H1 (cell line): Measurements from ENCODE around the gene JAKMIP2. TPM values are rescaled to one million over a fixed set of nuclear protein-coding genes. Genes with fewer than 3 reads are reported as not detected.

Experiments
- CTCF ChIA-PET: fragments of 300-600 bp; sonication (Branson Sonifier 250); formaldehyde crosslinking; loops from one replicate; lab custom pipeline; 2021; ENCODE audit not compliant: partially characterized antibody; lab: Charles Lee
- POLR2A ChIA-PET: fragments of 300-600 bp; sonication (Branson Sonifier 250); formaldehyde crosslinking; loops from one replicate; lab custom pipeline; 2021; ENCODE audit warnings: inconsistent platforms; ENCODE audit not compliant: partially characterized antibody; lab: Charles Lee
- DNase-seq, 2 experiments: peaks; one replicate each; pipeline versions ENCODE4 v3.0.0 to v3.0.0-alpha.2; 2010 to 2022; ENCODE audit warnings: low spot score in 2 of 2, low read depth in 1 of 2, mixed read lengths in 1 of 2
- FAIRE-seq: peaks from 2 replicates; lab custom pipeline; 2011; peaks lifted over from hg19 to GRCh38; lab: Jason Lieb, UNC
- H2AFZ ChIP-seq: 2 replicates; pipeline ENCODE4 v1.8.1; 2012; ENCODE audit warnings: low read length, inconsistent platforms
- H2AK5ac ChIP-seq: 2 replicates; pipeline ENCODE4 v1.6.1; 2013; ENCODE audit warnings: low read depth, low read length
- H2BK120ac ChIP-seq: replicated peaks from 2 replicates; pipeline ENCODE3; 2013; ENCODE audit warnings: low read depth, low read length, inconsistent platforms
- H2BK12ac ChIP-seq: 2 replicates; pipeline ENCODE4 v1.6.1; 2013; ENCODE audit warnings: low read depth, low read length
- H2BK15ac ChIP-seq: 2 replicates; pipeline ENCODE4 v1.6.1; 2013; ENCODE audit warnings: low read length
- H2BK20ac ChIP-seq: 2 replicates; pipeline ENCODE4 v1.6.1; 2013; ENCODE audit warnings: low read length
- H2BK5ac ChIP-seq: 2 replicates; pipeline ENCODE4 v1.6.1; 2013; ENCODE audit warnings: low read depth, low read length
- H3K14ac ChIP-seq: 2 replicates; pipeline ENCODE4 v1.6.1; 2013; ENCODE audit warnings: inconsistent platforms; ENCODE audit not compliant: insufficient read length
- H3K18ac ChIP-seq: 2 replicates; pipeline ENCODE4 v1.6.1; 2013; ENCODE audit warnings: low read length; ENCODE audit errors: extremely low read depth
- H3K23ac ChIP-seq: 2 replicates; pipeline ENCODE4 v1.6.1; 2013; ENCODE audit warnings: inconsistent platforms; ENCODE audit not compliant: insufficient read length
- H3K23me2 ChIP-seq: 2 replicates; pipeline ENCODE4 v1.6.1; 2013; ENCODE audit warnings: low read depth, low read length
- H3K27ac ChIP-seq: 2 replicates; pipeline ENCODE4 v1.6.1; 2011; ENCODE audit warnings: low read depth, low read length, inconsistent platforms
- H3K27me3 ChIP-seq, 4 experiments: replicated peaks in 1 of 4; 1 replicate in 1 of 4; 2 replicates in 3 of 4; pipeline versions ENCODE4 v1.6.1 to v1.8.1; 2011 to 2013; ENCODE audit warnings: low read length in 3 of 4, mild to moderate bottlenecking in 3 of 4, inconsistent platforms in 2 of 4, mixed read lengths in 2 of 4, moderate library complexity in 1 of 4; ENCODE audit not compliant: control insufficient read depth in 3 of 4, insufficient read depth in 3 of 4; ENCODE audit errors: extremely low read depth in 1 of 4
- H3K36me3 ChIP-seq, 4 experiments: 2 replicates each; pipeline versions ENCODE4 v1.6.1 to v1.8.1; 2011 to 2013; ENCODE audit warnings: mild to moderate bottlenecking in 4 of 4, low read length in 3 of 4, moderate library complexity in 2 of 4, control low read depth in 1 of 4, inconsistent platforms in 1 of 4; ENCODE audit not compliant: insufficient read depth in 4 of 4, control insufficient read depth in 2 of 4
- H3K4ac ChIP-seq: replicated peaks from 2 replicates; pipeline ENCODE3; 2013; ENCODE audit warnings: low read length, low read depth, mixed read lengths, inconsistent platforms; ENCODE audit not compliant: insufficient read length
- H3K4me1 ChIP-seq, 4 experiments: replicated peaks in 1 of 4; 1 replicate in 1 of 4; 2 replicates in 3 of 4; pipeline versions ENCODE4 v1.6.1 to v1.8.1; 2011 to 2013; ENCODE audit warnings: low read length in 3 of 4, inconsistent platforms in 2 of 4, mixed read lengths in 1 of 4; ENCODE audit not compliant: insufficient read depth in 4 of 4, control insufficient read depth in 3 of 4
- H3K4me2 ChIP-seq, 2 experiments: 2 replicates each; pipeline versions ENCODE4 v1.6.1 to v1.8.1; 2011 to 2013; ENCODE audit warnings: low read depth in 2 of 2, low read length in 2 of 2, control low read depth in 1 of 2, inconsistent platforms in 1 of 2, mild to moderate bottlenecking in 1 of 2; ENCODE audit not compliant: insufficient read depth in 1 of 2
- H3K4me3 ChIP-seq, 4 experiments: fragments of 200-600, 300-600 bp in 1 of 4; sonication (generic), shearing (Covaris generic), sonication (Bioruptor Twin) in 1 of 4; 2 replicates each; pipeline versions ENCODE4 v1.5.1 to v1.8.1; 2011 to 2016; ENCODE audit warnings: low read length in 4 of 4, low read depth in 3 of 4, control low read depth in 2 of 4, inconsistent platforms in 2 of 4, mild to moderate bottlenecking in 2 of 4, mixed read lengths in 1 of 4, moderate library complexity in 1 of 4; ENCODE audit not compliant: insufficient read depth in 2 of 4; ENCODE audit errors: extremely low read depth in 1 of 4
- H3K56ac ChIP-seq: replicated peaks from 2 replicates; pipeline ENCODE3; 2013; ENCODE audit warnings: low read depth, mild to moderate bottlenecking, mixed read lengths, low read length, inconsistent platforms; ENCODE audit not compliant: insufficient read length
- H3K79me1 ChIP-seq: 2 replicates; pipeline ENCODE4 v1.6.1; 2013; ENCODE audit warnings: low read depth, low read length, control low read depth
- H3K79me2 ChIP-seq, 2 experiments: 2 replicates each; pipeline versions ENCODE4 v1.6.1 to v1.8.1; 2012 to 2013; ENCODE audit warnings: low read length in 2 of 2, mild to moderate bottlenecking in 2 of 2, inconsistent platforms in 1 of 2; ENCODE audit not compliant: insufficient read depth in 2 of 2, control insufficient read depth in 1 of 2
- H3K9ac ChIP-seq, 4 experiments: replicated peaks in 1 of 4; 1 replicate in 1 of 4; 2 replicates in 3 of 4; pipeline versions ENCODE4 v1.6.1 to v1.8.1; 2011 to 2013; ENCODE audit warnings: low read depth in 3 of 4, low read length in 3 of 4, control low read depth in 2 of 4, mild to moderate bottlenecking in 2 of 4, moderate library complexity in 2 of 4, inconsistent platforms in 1 of 4; ENCODE audit errors: extremely low read depth in 1 of 4
- H3K9me3 ChIP-seq, 2 experiments: 2 replicates each; pipeline versions ENCODE4 v1.6.1 to v1.8.1; 2012 to 2013; ENCODE audit warnings: mild to moderate bottlenecking in 2 of 2, moderate library complexity in 2 of 2, control low read depth in 1 of 2, inconsistent platforms in 1 of 2, low read depth in 1 of 2, low read length in 1 of 2, mixed read lengths in 1 of 2; ENCODE audit not compliant: insufficient read depth in 2 of 2
- H4K20me1 ChIP-seq, 2 experiments: replicated peaks in 1 of 2; 2 replicates each; pipeline versions ENCODE3 to v1.8.1; 2011 to 2013; ENCODE audit warnings: inconsistent platforms in 2 of 2, low read length in 2 of 2, mild to moderate bottlenecking in 1 of 2; ENCODE audit not compliant: insufficient read depth in 2 of 2, control insufficient read depth in 1 of 2
- H4K5ac ChIP-seq: 2 replicates; pipeline ENCODE4 v1.6.1; 2013; ENCODE audit warnings: low read length, low read depth, mixed read lengths, inconsistent platforms; ENCODE audit not compliant: insufficient read length
- H4K8ac ChIP-seq: 2 replicates; pipeline ENCODE4 v1.8.0; 2013; ENCODE audit warnings: mild to moderate bottlenecking, moderate library complexity, low read length, inconsistent platforms; ENCODE audit not compliant: insufficient read depth; ENCODE audit errors: extremely low read depth
- H4K91ac ChIP-seq: replicated peaks from 2 replicates; pipeline ENCODE3; 2013; ENCODE audit warnings: low read length, mixed read lengths, inconsistent platforms; ENCODE audit not compliant: insufficient read length
- BRCA1 ChIP-seq: IDR thresholded peaks from 2 replicates; pipeline ENCODE4 v1.6.1; 2012; ENCODE audit warnings: low read depth, low read length, improper control_type of control experiment
- CTBP2 ChIP-seq: IDR thresholded peaks from 2 replicates; pipeline ENCODE4 v1.7.0; 2011; ENCODE audit warnings: borderline replicate concordance, mild to moderate bottlenecking, moderate library complexity, mixed read lengths, low read length; ENCODE audit not compliant: insufficient read depth, insufficient read length
- HDAC6 ChIP-seq: IDR thresholded peaks from one replicate; pipeline ENCODE4 v1.7.1; 2012; ENCODE audit warnings: low read depth, mild to moderate bottlenecking, inconsistent platforms, low read length, moderate library complexity
- KDM1A ChIP-seq: fragments of 200-600, 300-600 bp; sonication (generic); IDR thresholded peaks from 2 replicates; pipeline ENCODE4 v1.7.1; 2016; ENCODE audit warnings: mild to moderate bottlenecking, low read length, borderline replicate concordance
- PHF8 ChIP-seq: fragments of 200-600 bp; sonication (generic); conservative IDR thresholded peaks from 2 replicates; pipeline ENCODE4 v1.7.1; 2012; ENCODE audit warnings: low read depth, mild to moderate bottlenecking, inconsistent platforms, low read length, moderate library complexity
- POLR2AphosphoS5 ChIP-seq: IDR thresholded peaks from 2 replicates; pipeline ENCODE4 v1.6.1; 2011; ENCODE audit warnings: low read depth, low read length
- RBBP5 ChIP-seq: IDR thresholded peaks from 2 replicates; pipeline ENCODE4 v1.7.1; 2012; ENCODE audit warnings: low read depth, mild to moderate bottlenecking, inconsistent platforms, low read length, moderate library complexity, borderline replicate concordance
- RNF2 ChIP-seq: fragments of 200-900, 300-1000 bp; sonication (generic); IDR thresholded peaks from 2 replicates; pipeline ENCODE4 v1.7.1; 2016; ENCODE audit warnings: borderline replicate concordance, low read depth, mild to moderate bottlenecking, antibody characterized with exemption, low read length; ENCODE audit not compliant: poor library complexity, severe bottlenecking; ENCODE audit errors: missing control alignments
- SIX5 ChIP-seq: IDR thresholded peaks from 2 replicates; pipeline ENCODE4 v1.6.1; 2011; ENCODE audit warnings: mild to moderate bottlenecking, low read depth, low read length
- SRF ChIP-seq: IDR thresholded peaks from 2 replicates; pipeline ENCODE4 v1.6.1; 2011; ENCODE audit warnings: mild to moderate bottlenecking, low read depth, low read length, moderate library complexity
- TAF7 ChIP-seq: optimal IDR thresholded peaks from 2 replicates; pipeline ENCODE3; 2011; ENCODE audit warnings: low read depth, mild to moderate bottlenecking, inconsistent platforms, low read length, moderate library complexity, borderline replicate concordance
- WGBS, 2 experiments: shearing (Covaris generic) in 1 of 2; methylation state at CpG; one replicate each; pipeline versions ENCODE4 v1.1.6 to v1.1.7; 2013 to 2015; ENCODE audit warnings: low lambda C conversion rate in 2 of 2, mixed read lengths in 2 of 2, inconsistent platforms in 1 of 2, low coverage in 1 of 2, missing lambda C conversion rate in 1 of 2; ENCODE audit not compliant: insufficient replicate concordance in 2 of 2, insufficient coverage in 1 of 2, insufficient read length in 1 of 2; ENCODE audit errors: extremely low coverage in 1 of 2, missing lambda C conversion rate in 1 of 2; 5-methylcytosine and 5-hydroxymethylcytosine counted together
- polyA plus RNA-seq, 7 experiments: library from polyadenylated mRNA; depleted of rRNA in 3 of 7; stranded (reverse) in 5 of 7; unstranded in 2 of 7; fragments of >200 nt in 5 of 7; fragments of 200-250 nt in 2 of 7; gene quantifications; 1 replicate in 5 of 7; 2 replicates in 1 of 7; 4 replicates in 1 of 7; pipeline versions ENCODE4 v1.2.1 to v1.2.3, GENCODE V29; 2011 to 2013; ENCODE audit warnings: missing spikeins in 2 of 7, mixed read lengths in 2 of 7
- total RNA-seq: library from RNA; stranded (reverse); fragmentation: NEBNext Ultra II Directional; extraction: Animal tissue kit (Norgen Biotek cat#: 25700); gene quantifications from 2 replicates; pipeline ENCODE4 v1.2.1, GENCODE V29; 2021
- TF ChIP-seq, protein P1 (sequence below): IDR thresholded peaks from 2 replicates; pipeline ENCODE4 v1.6.1; 2011; ENCODE audit warnings: low read length, improper control_type of control experiment

JAKMIP2 gene
- total and polyA plus RNA-seq, 2 of the 8 experiments (the other 6 are each of a cell fraction or from before 2014, with no cell fraction given), result 2.4 to 13.6 TPM

DNA sequence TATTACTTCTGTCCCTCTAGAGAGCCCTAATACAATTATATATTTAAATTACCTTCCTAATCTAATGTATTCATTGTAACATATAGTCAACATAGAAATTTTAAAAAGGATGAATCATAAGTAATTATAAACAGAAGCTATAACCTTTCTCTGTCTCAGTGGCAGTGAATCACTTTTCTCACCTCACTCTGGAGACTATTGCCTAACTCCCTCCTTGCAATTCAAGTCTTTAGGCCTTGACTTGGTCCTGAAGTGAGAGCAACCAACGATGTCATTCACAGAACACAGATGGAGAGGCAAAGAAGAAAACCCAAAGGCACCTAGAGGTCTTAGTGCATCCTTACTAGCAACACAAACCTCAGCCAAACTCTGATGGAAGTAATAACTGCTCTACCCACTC is 139.4 kb downstream of the JAKMIP2 start:
- Histone ChIP-seq H4K91ac (no peak overlapping the region), H3K9me3 (no peaks in the 10 kb centered on the region), H3K4me2 (no peak overlapping the region), H2AK5ac (no peak overlapping the region), H3K79me1 (no peaks in the 10 kb centered on the region), H2BK15ac (no peak overlapping the region), H2BK5ac (no peak overlapping the region), H4K20me1 (no peaks in the 10 kb centered on the region), H3K4ac (no peak overlapping the region), H3K4me1 (no peaks in the 10 kb centered on the region), H3K27ac (no peak overlapping the region), H3K18ac (no peak overlapping the region), H3K4me3 (no peak overlapping the region), H3K9ac (no peak overlapping the region), H2BK20ac (no peak overlapping the region), H3K79me2 (no peaks in the 10 kb centered on the region), H3K23me2 (no peaks in the 10 kb centered on the region), H3K27me3 (peaks cover 0 to 1% (median 0%) of the 10 kb centered on the region in 4 experiments; a peak in 1 of 7 replicates), H3K14ac (no peak overlapping the region), H4K5ac (no peak overlapping the region), H3K36me3 (peaks cover 3 to 85% (median 22%) of the 10 kb centered on the region in 4 experiments; a peak in 6 of 8 replicates), H4K8ac (no peak overlapping the region), H3K56ac (no peak overlapping the region), H2BK120ac (no peak overlapping the region), H3K23ac (no peak overlapping the region), H2AFZ (no peak overlapping the region), H2BK12ac (no peak overlapping the region)
- FAIRE-seq, result no peak
- no peak for DNase-seq
- ChIA-PET CTCF (interaction anchor here (1.3 to 2.4 kb wide), 2 partner anchors 47 to 179 kb away, joined by 4 to 9 read pairs; no protein-coding TSS in a partner anchor), POLR2A (no interaction called here)
- 92% methylated on average over 1 of the region's 1 CpG; no CpG with 5 or more reads in 1 of the 2 experiments for WGBS, 2 experiments
- TF ChIP-seq CTBP2 (no peak), POLR2AphosphoS5 (no peak), SRF (no peak), RNF2 (no peak), PHF8 (no peak), SIX5 (no peak), RBBP5 (no peak), HDAC6 (no peak), TAF7 (no peak), KDM1A (no peak), BRCA1 (no peak)
- TF ChIP-seq, protein P1, sequence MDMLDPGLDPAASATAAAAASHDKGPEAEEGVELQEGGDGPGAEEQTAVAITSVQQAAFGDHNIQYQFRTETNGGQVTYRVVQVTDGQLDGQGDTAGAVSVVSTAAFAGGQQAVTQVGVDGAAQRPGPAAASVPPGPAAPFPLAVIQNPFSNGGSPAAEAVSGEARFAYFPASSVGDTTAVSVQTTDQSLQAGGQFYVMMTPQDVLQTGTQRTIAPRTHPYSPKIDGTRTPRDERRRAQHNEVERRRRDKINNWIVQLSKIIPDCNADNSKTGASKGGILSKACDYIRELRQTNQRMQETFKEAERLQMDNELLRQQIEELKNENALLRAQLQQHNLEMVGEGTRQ, result no peak
